ENCODE measurements around the gene DHCR24. TPM values are rescaled to one million over a fixed set of nuclear protein-coding genes. Genes with fewer than 3 reads are reported as not detected.

The DHCR24 gene
- total RNA-seq, 2 donors from 2014 or later: 13.4 to 20.4 TPM

DNA sequence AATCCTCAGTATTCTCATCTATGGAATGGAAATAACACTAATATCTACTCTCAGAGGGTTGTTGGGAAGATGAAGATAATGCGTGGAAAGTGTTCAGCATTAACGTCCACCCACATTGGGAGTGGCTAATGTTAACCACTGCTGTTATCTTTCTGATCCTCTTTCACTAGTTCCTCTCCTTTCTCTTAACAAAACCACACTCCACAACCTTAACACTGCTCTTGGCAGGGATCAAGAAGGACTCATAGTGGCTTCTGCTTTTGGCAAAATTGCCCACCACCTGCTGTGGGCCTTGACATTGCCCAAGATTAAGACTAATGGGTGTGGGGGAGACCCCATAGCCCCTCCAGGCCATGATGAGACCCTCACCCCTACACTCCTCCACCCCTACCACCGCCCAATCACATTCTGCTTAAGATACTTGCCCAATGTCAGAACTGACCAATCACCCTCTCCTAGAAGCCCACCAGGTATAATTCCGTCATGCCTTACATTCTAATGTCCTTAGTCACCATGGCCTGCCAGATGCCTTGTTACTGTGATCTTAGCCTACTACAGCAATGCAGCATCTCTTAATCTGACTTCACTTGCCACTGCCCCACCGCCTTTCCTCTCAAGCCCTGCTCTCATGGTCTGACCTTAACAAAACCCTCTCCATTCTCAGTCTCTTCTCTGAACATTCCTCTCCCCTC lies 27.1 kb downstream of the DHCR24 start:
- Histone ChIP-seq H3K27ac (no peak overlapping the region), H3K36me3 (no peaks in the 10 kb centered on the region), H3K27me3 (no peaks in the 10 kb centered on the region), H3K4me3 (no peak overlapping the region), H3K9me3 (no peaks in the 10 kb centered on the region), H3K4me1 (no peaks in the 10 kb centered on the region)
- no peak for DNase-seq (ENCODE audit: low spot score)
- TF ChIP-seq, protein P1, sequence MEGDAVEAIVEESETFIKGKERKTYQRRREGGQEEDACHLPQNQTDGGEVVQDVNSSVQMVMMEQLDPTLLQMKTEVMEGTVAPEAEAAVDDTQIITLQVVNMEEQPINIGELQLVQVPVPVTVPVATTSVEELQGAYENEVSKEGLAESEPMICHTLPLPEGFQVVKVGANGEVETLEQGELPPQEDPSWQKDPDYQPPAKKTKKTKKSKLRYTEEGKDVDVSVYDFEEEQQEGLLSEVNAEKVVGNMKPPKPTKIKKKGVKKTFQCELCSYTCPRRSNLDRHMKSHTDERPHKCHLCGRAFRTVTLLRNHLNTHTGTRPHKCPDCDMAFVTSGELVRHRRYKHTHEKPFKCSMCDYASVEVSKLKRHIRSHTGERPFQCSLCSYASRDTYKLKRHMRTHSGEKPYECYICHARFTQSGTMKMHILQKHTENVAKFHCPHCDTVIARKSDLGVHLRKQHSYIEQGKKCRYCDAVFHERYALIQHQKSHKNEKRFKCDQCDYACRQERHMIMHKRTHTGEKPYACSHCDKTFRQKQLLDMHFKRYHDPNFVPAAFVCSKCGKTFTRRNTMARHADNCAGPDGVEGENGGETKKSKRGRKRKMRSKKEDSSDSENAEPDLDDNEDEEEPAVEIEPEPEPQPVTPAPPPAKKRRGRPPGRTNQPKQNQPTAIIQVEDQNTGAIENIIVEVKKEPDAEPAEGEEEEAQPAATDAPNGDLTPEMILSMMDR (IDR thresholded peaks at IDR 0.05): no peak

DNA sequence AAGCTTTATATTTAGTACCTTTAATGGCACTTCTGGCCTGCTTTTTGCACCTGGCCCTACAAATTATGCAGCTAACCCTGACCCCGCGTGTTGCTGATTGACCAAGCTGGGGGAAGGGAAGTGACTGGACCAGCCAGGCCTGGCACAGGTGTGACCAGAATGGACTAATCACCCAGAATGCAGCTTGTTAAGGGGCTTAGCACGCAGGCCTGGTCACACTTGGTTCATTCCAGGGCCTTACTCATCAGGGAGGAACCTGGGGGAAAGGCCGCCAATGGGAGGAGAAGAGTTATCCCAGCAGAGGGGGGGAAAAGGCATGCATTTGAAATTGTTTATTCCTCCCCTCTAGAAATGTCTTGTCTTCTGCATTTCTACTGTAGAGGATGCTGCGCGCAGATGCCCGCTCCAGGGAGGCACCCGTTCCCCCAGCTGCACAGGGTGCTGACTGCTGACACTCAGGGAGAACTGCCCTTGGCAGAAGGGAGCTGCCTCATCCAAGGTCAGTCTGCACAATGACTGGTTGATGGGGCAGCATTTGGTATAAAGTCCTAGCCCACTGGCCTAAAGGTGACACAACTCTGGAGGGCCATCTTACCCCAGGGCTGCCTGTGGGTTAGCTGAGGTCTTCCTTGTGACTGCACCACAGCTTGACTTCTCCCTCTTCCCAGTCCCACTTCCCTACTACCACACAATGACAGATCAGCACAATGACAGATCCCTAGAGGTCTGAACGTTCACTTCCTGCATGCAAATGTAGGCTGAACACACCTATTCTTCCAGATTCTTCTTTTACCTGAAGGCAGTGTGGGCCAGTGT lies 29.0 kb downstream of the DHCR24 start:
- no peak for DNase-seq (ENCODE audit: low spot score)
- Histone ChIP-seq H3K4me1 (no peaks in the 10 kb centered on the region), H3K27me3 (no peaks in the 10 kb centered on the region), H3K4me3 (no peak overlapping the region), H3K36me3 (no peaks in the 10 kb centered on the region), H3K27ac (no peak overlapping the region), H3K9me3 (no peaks in the 10 kb centered on the region)
- TF ChIP-seq, protein P1 (IDR thresholded peaks at IDR 0.05): no peak

DNA sequence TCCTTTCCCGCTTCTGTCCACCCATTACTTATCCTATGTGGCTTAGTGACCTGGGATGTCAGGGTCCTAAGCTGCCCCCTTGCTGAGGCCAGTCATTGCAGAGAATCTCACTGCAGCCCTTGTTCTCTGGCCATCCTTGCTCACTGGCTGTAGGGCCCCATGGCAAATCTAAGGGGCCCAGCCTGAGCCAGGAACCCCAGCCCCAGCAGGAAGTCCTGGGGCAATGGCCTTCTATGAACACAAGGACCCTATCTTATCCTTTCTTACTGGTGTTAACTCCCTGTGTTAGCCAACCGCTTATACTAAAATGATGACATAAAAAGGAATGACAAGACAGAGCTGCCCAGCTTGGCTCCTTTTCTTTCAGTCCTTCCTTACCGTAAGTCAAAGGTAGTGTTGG lies 29.9 kb downstream of the DHCR24 start:
- TF ChIP-seq, protein P1 (IDR thresholded peaks at IDR 0.05): no peak
- Histone ChIP-seq H3K4me3 (no peak overlapping the region), H3K27ac (no peak overlapping the region), H3K4me1 (no peaks in the 10 kb centered on the region), H3K27me3 (no peaks in the 10 kb centered on the region), H3K36me3 (no peaks in the 10 kb centered on the region), H3K9me3 (no peaks in the 10 kb centered on the region)
- DNase-seq (ENCODE audit: low spot score): no peak

DNA sequence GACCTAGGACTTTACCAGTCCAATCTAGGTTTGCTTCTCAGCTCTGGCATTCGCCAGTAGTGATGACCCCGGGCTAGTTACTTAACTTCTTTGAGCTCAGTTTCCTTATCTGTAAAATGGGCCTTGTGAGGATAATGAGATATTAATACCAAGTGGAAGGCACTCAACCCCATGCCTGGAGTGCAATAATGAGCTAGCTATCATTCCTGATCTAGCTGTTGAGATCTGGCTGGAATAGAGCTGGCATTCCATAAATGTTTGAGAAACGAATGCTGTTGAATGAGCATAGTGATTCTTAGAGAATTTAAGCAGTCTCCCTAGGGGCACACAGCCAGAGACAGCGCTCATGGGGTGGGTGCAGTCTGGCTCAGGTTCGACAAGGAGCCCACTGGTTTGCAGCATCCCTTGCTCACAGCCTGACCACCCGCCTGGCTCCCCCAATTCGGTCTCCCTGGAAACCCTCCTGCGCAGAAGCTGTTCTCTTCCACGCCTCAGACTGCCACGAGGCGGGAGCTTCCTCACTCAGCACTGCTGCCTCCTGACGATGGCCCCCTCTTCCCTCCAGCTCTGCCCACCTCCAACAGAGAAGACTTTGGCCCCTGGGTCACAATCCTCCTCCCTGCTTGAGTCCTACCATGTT lies 32.5 kb downstream of the DHCR24 start:
- Histone ChIP-seq H3K4me1 (no peaks in the 10 kb centered on the region), H3K27me3 (no peaks in the 10 kb centered on the region), H3K27ac (no peak overlapping the region), H3K36me3 (no peaks in the 10 kb centered on the region), H3K9me3 (no peaks in the 10 kb centered on the region), H3K4me3 (no peak overlapping the region)
- TF ChIP-seq, protein P1 (IDR thresholded peaks at IDR 0.05): no peak
- no peak for DNase-seq (ENCODE audit: low spot score)

DNA sequence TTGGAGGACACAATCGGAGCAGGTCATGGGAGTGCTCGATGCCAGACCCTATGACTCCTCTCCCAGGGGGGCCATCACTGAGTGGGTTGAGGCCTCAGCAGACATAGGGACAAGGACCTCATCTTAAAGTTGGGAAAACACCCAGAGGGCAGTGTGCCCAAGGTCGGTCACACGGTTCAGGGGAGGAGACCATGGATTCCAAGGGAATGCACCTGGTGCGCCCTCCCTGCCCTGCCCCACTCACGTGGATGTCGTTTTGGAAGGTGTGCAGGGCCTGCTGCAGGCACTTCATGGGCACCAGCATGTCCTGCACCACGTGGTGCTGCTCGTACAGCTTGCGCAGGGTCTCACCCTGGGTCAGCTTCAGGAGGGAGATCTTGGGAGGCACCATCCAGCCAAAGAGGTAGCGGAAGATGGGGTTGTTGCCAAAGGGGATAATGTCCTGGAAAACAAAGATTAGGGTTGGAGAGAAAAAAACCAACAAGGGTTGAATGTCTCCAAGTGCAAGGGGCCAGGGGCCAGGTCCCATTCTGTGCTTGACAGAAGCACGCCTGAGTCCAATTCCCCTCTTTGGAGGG lies 33.1 kb downstream of the DHCR24 start:
- TF ChIP-seq, protein P1 (IDR thresholded peaks at IDR 0.05): no peak
- Histone ChIP-seq H3K4me1 (no peaks in the 10 kb centered on the region), H3K27ac (no peak overlapping the region)

More for the DNA sequence above, 33.1 kb downstream of the DHCR24 start:
- Histone ChIP-seq H3K9me3 (no peaks in the 10 kb centered on the region), H3K36me3 (no peaks in the 10 kb centered on the region), H3K4me3 (no peak overlapping the region), H3K27me3 (no peaks in the 10 kb centered on the region)
- no peak for DNase-seq (ENCODE audit: low spot score)

Data from right atrium auricular region (tissue), 2 donors.